ENCODE data around the gene CROCC.
A peak's percentile ranks its signal among the peaks of the same experiment; 100 is the strongest.
"Not testable (repeated sequence)": the region's sequence is repeated elsewhere in the genome, so short reads cannot be mapped to it uniquely, and the experiment has no call there.

The CROCC gene

GRCh38 chr1:16913833-16914662 lies 7.7 kb upstream of the CROCC start:
- Histone ChIP-seq H3K4me3 (replicated peaks; ENCODE audit: insufficient read depth, low read length) (peak overlapping the region; percentile 47), H3K27me3 (ENCODE audit: insufficient read depth, poor library complexity, severe bottlenecking) (peaks cover 18% of the 10 kb centered on the region), H3K27ac (replicated peaks) (no peak overlapping the region)
- peak; percentile 61 to 86 for DNase-seq (ENCODE audit: low read depth in 1 of 2, low spot score in 1 of 2)
- TF ChIP-seq CTCF (IDR thresholded peaks at IDR 0.05; ENCODE audit: insufficient read depth, low read length) (no peak), REST (IDR thresholded peaks at IDR 0.05; ENCODE audit: insufficient replicate concordance, low read depth) (no peak), SPI1 (IDR thresholded peaks at IDR 0.05; ENCODE audit: borderline replicate concordance, low read depth) (no peak), GABPA (IDR thresholded peaks at IDR 0.05; ENCODE audit: low read depth) (no peak)

GRCh38 chr1:16914928-16915626 lies 6.7 kb upstream of the CROCC start:
- not testable (repeated sequence) for DNase-seq (ENCODE audit: low read depth in 1 of 2, low spot score in 1 of 2); H3K4me3 ChIP-seq (replicated peaks; ENCODE audit: insufficient read depth, low read length); H3K27ac ChIP-seq (replicated peaks)
- H3K27me3 ChIP-seq (ENCODE audit: insufficient read depth, poor library complexity, severe bottlenecking), result peaks cover 18% of the 10 kb centered on the region

GRCh38 chr1:16915627-16915973 lies 6.1 kb upstream of the CROCC start:
- TF ChIP-seq GABPA (IDR thresholded peaks at IDR 0.05; ENCODE audit: low read depth), result no peak
- no peak for TF ChIP-seq REST (IDR thresholded peaks at IDR 0.05; ENCODE audit: insufficient replicate concordance, low read depth)
- TF ChIP-seq CTCF (IDR thresholded peaks at IDR 0.05; ENCODE audit: insufficient read depth, low read length), result no peak
- peak; percentile 66; the same call in 1 of the 2 replicates for TF ChIP-seq SPI1 (IDR thresholded peaks at IDR 0.05; ENCODE audit: borderline replicate concordance, low read depth)
- no peak for TF ChIP-seq POLR2AphosphoS5 (IDR thresholded peaks at IDR 0.05; ENCODE audit: low read depth)
- peak in 1 of 2 experiments; percentile 49 for DNase-seq (ENCODE audit: low read depth in 1 of 2, low spot score in 1 of 2)
- H3K27ac ChIP-seq (replicated peaks), result no peak overlapping the region

GRCh38 chr1:16916036-16916880 lies 5.5 kb upstream of the CROCC start:
- H3K4me3 ChIP-seq (replicated peaks; ENCODE audit: insufficient read depth, low read length); DNase-seq (ENCODE audit: low read depth in 1 of 2, low spot score in 1 of 2); H3K27ac ChIP-seq (replicated peaks): not testable (repeated sequence)
- peaks cover 18% of the 10 kb centered on the region for H3K27me3 ChIP-seq (ENCODE audit: insufficient read depth, poor library complexity, severe bottlenecking)

More at GRCh38 chr1:16915627-16915973, 6.1 kb upstream of the CROCC start:
- H3K27me3 ChIP-seq (ENCODE audit: insufficient read depth, poor library complexity, severe bottlenecking), result peaks cover 18% of the 10 kb centered on the region
- H3K4me3 ChIP-seq (replicated peaks; ENCODE audit: insufficient read depth, low read length), result no peak overlapping the region
